Fibroblast of mammary gland (primary cell): ENCODE results near the gene GDI2.

ENCODE experiments used
- DNase-seq: peaks from one replicate; pipeline ENCODE4 v3.0.0-alpha.2; 2010; ENCODE audit warnings: low read depth
- H3K4me3 ChIP-seq: 2 replicates; pipeline ENCODE4 v1.5.1; 2011; ENCODE audit warnings: low read depth, mild to moderate bottlenecking, low read length, moderate library complexity; ENCODE audit not compliant: control insufficient read depth
- CTCF ChIP-seq: conservative IDR thresholded peaks from 2 replicates; pipeline ENCODE4 v1.5.1; 2011; ENCODE audit warnings: low read depth, low read length, inconsistent platforms; ENCODE audit not compliant: control insufficient read depth, insufficient read depth

Gene GDI2

GRCh38 chr10:5806745-5807144, 6.5 kb downstream of the GDI2 start:
- no peak overlapping the region for H3K4me3 ChIP-seq
- no peak for DNase-seq
- TF ChIP-seq CTCF: no peak

- TF ChIP-seq CTCF: no peak
- DNase-seq: no peak
- H3K4me3 ChIP-seq: no peak overlapping the region
These were observed 7.5 kb downstream of the GDI2 start for GRCh38 chr10:5805711-5806110.

GRCh38 chr10:5805260-5805659, 8.0 kb downstream of the GDI2 start:
- no peak for TF ChIP-seq CTCF
- no peak overlapping the region for H3K4me3 ChIP-seq
- no peak for DNase-seq

GRCh38 chr10:5804386-5804785, 8.8 kb downstream of the GDI2 start:
- TF ChIP-seq CTCF: no peak
- DNase-seq: no peak
- H3K4me3 ChIP-seq: no peak overlapping the region

GRCh38 chr10:5800782-5801181, 12.5 kb downstream of the GDI2 start:
- no peak for TF ChIP-seq CTCF
- no peak for DNase-seq

DNA sequence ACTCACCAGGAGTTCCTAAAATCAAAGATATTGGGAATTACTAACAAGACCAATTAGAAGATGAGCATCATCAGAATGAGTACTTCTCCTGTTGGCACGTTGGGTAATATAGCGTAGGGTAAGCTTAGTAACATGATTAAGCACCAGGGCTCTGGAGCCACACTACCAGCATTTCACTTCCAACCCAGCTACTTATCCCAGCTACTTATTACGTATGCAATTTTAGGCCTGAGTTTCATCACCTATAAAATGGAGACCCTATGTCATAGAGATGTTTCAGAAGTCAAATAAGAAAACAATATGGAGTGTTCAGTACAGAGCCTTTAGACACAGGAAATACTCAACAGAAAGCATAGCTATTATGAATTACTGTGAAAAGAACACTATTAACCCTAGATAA, 19.0 kb downstream of the GDI2 start:
- no peak for TF ChIP-seq CTCF
- no peak overlapping the region for H3K4me3 ChIP-seq
- DNase-seq: no peak

More at GRCh38 chr10:5800782-5801181, 12.5 kb downstream of the GDI2 start:
- H3K4me3 ChIP-seq: no peak overlapping the region

- no peak overlapping the region for H3K4me3 ChIP-seq
- no peak for DNase-seq
- TF ChIP-seq CTCF: no peak
These were observed 23.6 kb downstream of the GDI2 start for GRCh38 chr10:5789626-5790025.
